Immature natural killer cell (primary cell): ENCODE data around the gene ADM5. TPM values are rescaled to one million over a fixed set of nuclear protein-coding genes. Genes with fewer than 3 reads are reported as not detected.

Experiments used
- polyA plus RNA-seq, 3 donors: library from polyadenylated mRNA; unstranded; fragments of 300-500 nt; fragmentation: Illumina TruSeq; gene quantifications; one replicate each; pipeline ENCODE4 v1.2.3, GENCODE V29; 2021

Gene ADM5
- polyA plus RNA-seq, 3 donors from 2014 or later = 0.28 TPM; not detected in 2

Other genes starting within 250 kb of the ADM5 start
- not detected for gene SLC17A7, start 248.1 kb upstream of the ADM5 start, polyA plus RNA-seq
- gene PIH1D1, start 237.8 kb upstream of the ADM5 start, polyA plus RNA-seq = 10 to 100 TPM; 91.4 to 97.6 (median 93.3) TPM
- gene ALDH16A1, start 236.4 kb upstream of the ADM5 start, polyA plus RNA-seq = 10 to 100 TPM; 37.2 to 57.0 (median 42.4) TPM
- 10 to 100 TPM; 22.6 to 36.6 (median 28.3) TPM for gene FLT3LG, start 215.4 kb upstream of the ADM5 start, polyA plus RNA-seq
- gene RPL13A, start 202.0 kb upstream of the ADM5 start, polyA plus RNA-seq = 1,000 to 10,000 TPM in 2 of 3 donors, 100 to 1,000 TPM in 1; 840 to 2,055 (median 1,247) TPM
- gene RPS11, start 193.2 kb upstream of the ADM5 start, polyA plus RNA-seq = 1,000 to 10,000 TPM; 1,178 to 2,153 (median 1,290) TPM
- 10 to 100 TPM; 13.8 to 35.9 (median 34.9) TPM for gene FCGRT, start 176.9 kb upstream of the ADM5 start, polyA plus RNA-seq
- 1 to 10 TPM in 2 of 3 donors, under 1 TPM in 1; 0.86 to 1.7 (median 1.0) TPM for gene RCN3, start 161.6 kb upstream of the ADM5 start, polyA plus RNA-seq
- gene NOSIP, start 109.0 kb upstream of the ADM5 start, polyA plus RNA-seq = 100 to 1,000 TPM; 196 to 251 (median 239) TPM
- under 1 TPM in 1 of 3 donors, not detected in 2; 0.78 TPM for gene PRRG2, start 108.3 kb upstream of the ADM5 start, polyA plus RNA-seq
- 1 to 10 TPM in 2 of 3 donors, under 1 TPM in 1; 0.21 to 4.0 (median 2.0) TPM for gene PRR12, start 98.4 kb upstream of the ADM5 start, polyA plus RNA-seq
- 10 to 100 TPM in 2 of 3 donors, 1 to 10 TPM in 1; 9.0 to 17.3 (median 13.5) TPM for gene RRAS, start 49.5 kb upstream of the ADM5 start, polyA plus RNA-seq
- 1 to 10 TPM in 1 of 3 donors, under 1 TPM in 1, not detected in 1; 0.87 to 2.6 TPM for gene SCAF1, start 47.4 kb upstream of the ADM5 start, polyA plus RNA-seq
- 10 to 100 TPM; 63.8 to 82.0 (median 78.9) TPM for gene IRF3, start 23.7 kb upstream of the ADM5 start, polyA plus RNA-seq
- gene BCL2L12, start 23.7 kb upstream of the ADM5 start, polyA plus RNA-seq = 10 to 100 TPM; 12.0 to 21.1 (median 20.4) TPM
- gene PRMT1, start 12.3 kb upstream of the ADM5 start, polyA plus RNA-seq = 100 to 1,000 TPM; 125 to 204 (median 188) TPM
- not detected for gene CPT1C, start 1.5 kb downstream of the ADM5 start, polyA plus RNA-seq
- under 1 TPM in 1 of 3 donors, not detected in 2; 0.19 TPM for gene TSKS, start 73.7 kb downstream of the ADM5 start, polyA plus RNA-seq
- gene AP2A1, start 77.4 kb downstream of the ADM5 start, polyA plus RNA-seq = 10 to 100 TPM in 2 of 3 donors, 1 to 10 TPM in 1; 6.4 to 27.7 (median 11.6) TPM
- 10 to 100 TPM in 1 of 3 donors, 1 to 10 TPM in 2; 7.3 to 12.0 (median 8.2) TPM for gene FUZ, start 123.7 kb downstream of the ADM5 start, polyA plus RNA-seq
- gene MED25, start 128.7 kb downstream of the ADM5 start, polyA plus RNA-seq = 10 to 100 TPM in 2 of 3 donors, 1 to 10 TPM in 1; 5.0 to 30.4 (median 13.9) TPM
- gene PTOV1, start 161.6 kb downstream of the ADM5 start, polyA plus RNA-seq = 10 to 100 TPM; 32.0 to 59.7 (median 41.4) TPM
- gene PNKP, start 178.0 kb downstream of the ADM5 start, polyA plus RNA-seq = 10 to 100 TPM; 36.4 to 55.1 (median 41.4) TPM
- gene AKT1S1, start 187.8 kb downstream of the ADM5 start, polyA plus RNA-seq = 1 to 10 TPM; 2.5 to 4.7 (median 3.3) TPM
- gene TBC1D17, start 188.1 kb downstream of the ADM5 start, polyA plus RNA-seq = 10 to 100 TPM in 1 of 3 donors, 1 to 10 TPM in 2; 7.1 to 18.4 (median 7.3) TPM
- under 1 TPM in 2 of 3 donors, not detected in 1; 0.27 to 0.40 TPM for gene IL4I1, start 207.3 kb downstream of the ADM5 start, polyA plus RNA-seq
- gene ATF5, start 239.6 kb downstream of the ADM5 start, polyA plus RNA-seq = 1 to 10 TPM; 1.2 to 3.1 (median 2.8) TPM
- 10 to 100 TPM; 21.8 to 67.1 (median 34.3) TPM for gene NUP62, start 239.9 kb downstream of the ADM5 start, polyA plus RNA-seq